ENCODE results near the gene SLIT3. TPM values are rescaled to one million over a fixed set of nuclear protein-coding genes. Genes with fewer than 3 reads are reported as not detected.

SLIT3 gene
- total RNA-seq, 1 experiment from 2014 or later: 0.92 TPM

DNA sequence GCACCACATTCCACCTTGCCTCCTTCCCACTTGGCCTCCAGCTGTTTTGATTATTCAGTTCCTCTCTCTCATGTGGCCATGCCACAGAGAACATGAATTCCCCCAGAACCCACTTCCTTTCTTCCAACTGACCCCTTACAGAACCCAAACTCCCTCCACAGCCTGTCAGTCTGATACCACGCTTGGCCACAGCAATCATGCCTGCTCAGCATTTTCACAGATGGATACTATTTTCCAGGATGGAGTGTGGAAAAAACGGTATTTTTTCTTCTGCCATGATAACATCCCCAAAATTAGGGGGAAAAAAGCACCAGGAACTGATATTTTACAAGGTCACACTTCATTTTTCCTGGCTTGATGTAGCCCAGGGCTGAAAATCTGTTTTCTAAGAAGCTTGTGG is 34.9 kb upstream of the SLIT3 start:
- Mint-ChIP-seq H3K4me1 (no peaks in the 10 kb centered on the region), H3K27ac (no peak overlapping the region), H3K27me3 (ENCODE audit: low read depth) (peaks cover 7% of the 10 kb centered on the region), H3K4me3 (no peak overlapping the region), H3K9me3 (no peaks in the 10 kb centered on the region), H3K36me3 (ENCODE audit: insufficient read depth in 1 of 3, low read depth in 3 of 3) (no peaks in the 10 kb centered on the region)
- Histone ChIP-seq H2AK5ac (ENCODE audit: insufficient read length, low read length) (no peak overlapping the region), H3K14ac (ENCODE audit: insufficient read depth, low read length) (no peak overlapping the region), H3K23ac (ENCODE audit: insufficient read length, low read depth, low read length) (no peak overlapping the region), H3T11ph (ENCODE audit: low read length) (no peak overlapping the region), H3K9me3 (ENCODE audit: control insufficient read depth, low read depth, low read length) (no peaks in the 10 kb centered on the region), H3K4me1 (ENCODE audit: insufficient read depth, low read length) (no peaks in the 10 kb centered on the region), H2BK120ac (ENCODE audit: low read depth, low read length, poor library complexity, severe bottlenecking) (no peak overlapping the region), H2BK20ac (ENCODE audit: low read depth, low read length, poor library complexity, severe bottlenecking) (no peak overlapping the region), H2BK5ac (ENCODE audit: insufficient read length, low read length) (no peak overlapping the region), H4K91ac (ENCODE audit: insufficient read length, low read depth, low read length) (no peak overlapping the region), H3K4me2 (ENCODE audit: insufficient read depth, insufficient read length, low read length) (no peak overlapping the region), H3K56ac (ENCODE audit: insufficient read length, low read depth, low read length) (no peak overlapping the region), H3K4ac (ENCODE audit: low read depth, low read length) (no peak overlapping the region), H3K18ac (ENCODE audit: insufficient read length, low read depth, low read length) (no peak overlapping the region), H3K27me3 (ENCODE audit: insufficient read depth, low read length) (no peaks in the 10 kb centered on the region), H3K9ac (ENCODE audit: extremely low read depth, insufficient read length, low read length) (no peak overlapping the region), H3K79me1 (ENCODE audit: insufficient read depth, low read depth, low read length, poor library complexity, severe bottlenecking) (no peaks in the 10 kb centered on the region), H2AFZ (ENCODE audit: low read length) (no peak overlapping the region), H4K8ac (replicated peaks; ENCODE audit: insufficient read length, low read depth, low read length) (no peak overlapping the region), H2BK15ac (ENCODE audit: low read depth, low read length) (no peak overlapping the region), H4K20me1 (ENCODE audit: control insufficient read depth, insufficient read depth, insufficient read length) (no peaks in the 10 kb centered on the region), H2BK12ac (ENCODE audit: insufficient read length, low read depth, low read length) (no peak overlapping the region), H3K23me2 (ENCODE audit: insufficient read length, low read depth, low read length, poor library complexity, severe bottlenecking) (no peaks in the 10 kb centered on the region), H3K27ac (ENCODE audit: insufficient read length, low read depth, low read length) (no peak overlapping the region), H3K79me2 (ENCODE audit: insufficient read depth, low read length) (no peaks in the 10 kb centered on the region), H4K5ac (ENCODE audit: insufficient read length, low read depth, low read length) (no peak overlapping the region)
- no CpG with 5 or more reads among the region's 2 CpGs for WGBS (ENCODE audit: extremely low coverage, insufficient read length, low lambda C conversion rate)
- TF ChIP-seq CTCF (conservative IDR thresholded peaks at IDR 0.05): no peak
- no peak for DNase-seq
